Measurements from ENCODE around the gene SMOC2. TPM values are rescaled to one million over a fixed set of nuclear protein-coding genes. Genes with fewer than 3 reads are reported as not detected.

SMOC2 gene
- total RNA-seq, 1 donor from 2014 or later = not detected

DNA sequence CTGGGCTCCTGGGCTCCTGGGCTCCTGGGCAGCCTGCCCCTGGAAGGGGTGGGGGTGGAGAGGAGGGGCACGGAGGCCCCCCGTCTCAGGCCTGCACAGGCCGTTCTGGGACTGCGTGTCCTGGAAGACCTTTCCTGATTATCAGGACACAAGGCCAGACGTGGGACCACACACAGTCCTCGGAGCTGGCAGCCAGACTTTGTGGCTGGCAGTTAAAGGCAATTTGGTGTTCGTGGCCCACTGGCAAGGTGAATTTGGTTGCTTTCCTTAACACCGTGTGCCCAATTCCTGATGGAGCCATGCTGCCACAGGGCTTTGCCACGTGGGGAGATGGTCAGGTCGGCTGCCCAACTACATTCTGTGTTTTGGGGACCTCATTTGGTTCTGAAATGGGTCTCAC is 113.5 kb downstream of the SMOC2 start:
- TF ChIP-seq, protein P1, sequence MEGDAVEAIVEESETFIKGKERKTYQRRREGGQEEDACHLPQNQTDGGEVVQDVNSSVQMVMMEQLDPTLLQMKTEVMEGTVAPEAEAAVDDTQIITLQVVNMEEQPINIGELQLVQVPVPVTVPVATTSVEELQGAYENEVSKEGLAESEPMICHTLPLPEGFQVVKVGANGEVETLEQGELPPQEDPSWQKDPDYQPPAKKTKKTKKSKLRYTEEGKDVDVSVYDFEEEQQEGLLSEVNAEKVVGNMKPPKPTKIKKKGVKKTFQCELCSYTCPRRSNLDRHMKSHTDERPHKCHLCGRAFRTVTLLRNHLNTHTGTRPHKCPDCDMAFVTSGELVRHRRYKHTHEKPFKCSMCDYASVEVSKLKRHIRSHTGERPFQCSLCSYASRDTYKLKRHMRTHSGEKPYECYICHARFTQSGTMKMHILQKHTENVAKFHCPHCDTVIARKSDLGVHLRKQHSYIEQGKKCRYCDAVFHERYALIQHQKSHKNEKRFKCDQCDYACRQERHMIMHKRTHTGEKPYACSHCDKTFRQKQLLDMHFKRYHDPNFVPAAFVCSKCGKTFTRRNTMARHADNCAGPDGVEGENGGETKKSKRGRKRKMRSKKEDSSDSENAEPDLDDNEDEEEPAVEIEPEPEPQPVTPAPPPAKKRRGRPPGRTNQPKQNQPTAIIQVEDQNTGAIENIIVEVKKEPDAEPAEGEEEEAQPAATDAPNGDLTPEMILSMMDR (IDR thresholded peaks at IDR 0.05; ENCODE audit: unreplicated experiment) = no peak
- Mint-ChIP-seq H3K4me3 (ENCODE audit: unreplicated experiment) (no peak overlapping the region), H3K9me3 (ENCODE audit: unreplicated experiment) (no peaks in the 10 kb centered on the region)

DNA sequence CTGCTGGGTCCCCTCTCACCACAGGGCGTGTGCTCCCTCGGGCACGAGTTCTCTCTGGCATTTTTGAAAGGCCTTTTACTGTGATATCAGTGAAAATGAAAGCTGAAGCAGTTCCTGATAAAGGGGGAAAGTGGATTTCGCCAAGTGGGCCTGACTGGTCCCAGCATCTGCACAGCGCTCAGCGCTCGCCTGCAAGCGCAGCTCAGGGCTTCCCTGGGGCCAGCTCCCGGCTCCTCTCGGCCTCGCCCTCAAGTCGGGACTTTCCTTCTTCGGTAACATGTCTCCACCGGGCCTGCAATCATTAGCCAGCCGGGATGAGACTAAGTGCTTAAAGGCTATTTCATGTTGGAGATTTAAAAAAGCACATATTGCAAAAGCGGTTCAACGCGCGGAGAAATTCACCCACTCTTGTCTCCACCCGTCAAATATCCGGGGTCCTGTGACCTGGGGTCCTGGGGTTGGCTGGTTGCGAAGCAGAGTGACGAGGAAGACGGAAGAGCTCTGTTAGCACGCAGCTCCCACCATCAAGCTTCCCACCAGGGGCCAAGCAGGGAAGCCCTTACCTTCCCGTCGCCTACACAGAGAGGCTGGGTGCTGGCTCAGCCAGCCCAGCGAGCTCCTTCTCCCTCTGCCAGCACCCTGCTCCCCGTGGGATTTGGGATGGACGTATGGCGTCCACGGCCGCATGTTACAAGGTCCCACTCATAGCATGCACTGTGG is 114.1 kb downstream of the SMOC2 start:
- Mint-ChIP-seq H3K4me1 (ENCODE audit: unreplicated experiment) (peaks cover 7% of the 10 kb centered on the region), H3K9me3 (ENCODE audit: unreplicated experiment) (no peaks in the 10 kb centered on the region), H3K36me3 (ENCODE audit: low read depth, unreplicated experiment) (no peaks in the 10 kb centered on the region), H3K27me3 (ENCODE audit: unreplicated experiment) (peaks cover 3% of the 10 kb centered on the region), H3K4me3 (ENCODE audit: unreplicated experiment) (no peak overlapping the region), H3K27ac (ENCODE audit: unreplicated experiment) (no peak overlapping the region)
- TF ChIP-seq, protein P1 (IDR thresholded peaks at IDR 0.05; ENCODE audit: unreplicated experiment) = no peak
- no peak for DNase-seq (ENCODE audit: low spot score)

More for the DNA sequence above, 113.5 kb downstream of the SMOC2 start:
- Mint-ChIP-seq H3K27ac (ENCODE audit: unreplicated experiment) (no peak overlapping the region), H3K36me3 (ENCODE audit: low read depth, unreplicated experiment) (no peaks in the 10 kb centered on the region), H3K4me1 (ENCODE audit: unreplicated experiment) (peaks cover 7% of the 10 kb centered on the region), H3K27me3 (ENCODE audit: unreplicated experiment) (peaks cover 3% of the 10 kb centered on the region)
- no peak for DNase-seq (ENCODE audit: low spot score)

DNA sequence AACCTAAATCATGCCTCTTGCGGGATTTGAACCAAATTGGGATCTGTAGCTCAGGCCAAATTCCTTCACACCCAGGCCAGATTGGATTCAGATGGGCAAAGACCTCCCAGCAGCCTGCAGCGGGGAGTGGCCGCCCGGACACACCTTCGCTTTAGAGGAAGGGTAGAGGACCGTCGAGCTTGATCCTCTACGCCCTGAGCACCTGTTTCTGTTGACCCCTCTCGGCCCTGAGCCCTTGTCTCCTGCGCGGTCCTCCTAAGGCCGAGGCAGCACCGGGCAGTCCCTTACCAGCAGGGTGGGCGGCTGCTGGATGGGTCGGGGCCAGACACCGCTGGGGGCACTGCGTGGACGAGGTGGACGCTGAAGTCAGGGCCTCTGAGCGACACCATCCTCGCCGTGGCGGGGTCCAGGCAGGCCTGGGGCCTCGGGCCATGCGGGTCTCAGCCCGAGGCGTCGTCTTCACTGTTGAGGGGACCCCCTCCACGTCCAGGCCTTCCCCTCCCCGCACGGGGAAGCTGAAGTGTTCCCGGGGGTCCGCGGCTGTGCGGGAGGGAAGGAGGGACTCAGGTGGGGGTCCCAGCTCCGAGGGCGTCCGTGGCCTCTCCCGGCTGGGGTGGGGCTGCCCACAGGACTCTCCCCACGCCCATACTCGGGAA is 114.8 kb downstream of the SMOC2 start:
- Mint-ChIP-seq H3K27ac (ENCODE audit: unreplicated experiment) (no peak overlapping the region), H3K4me3 (ENCODE audit: unreplicated experiment) (no peak overlapping the region), H3K36me3 (ENCODE audit: low read depth, unreplicated experiment) (no peaks in the 10 kb centered on the region), H3K27me3 (ENCODE audit: unreplicated experiment) (peaks cover 3% of the 10 kb centered on the region), H3K9me3 (ENCODE audit: unreplicated experiment) (no peaks in the 10 kb centered on the region), H3K4me1 (ENCODE audit: unreplicated experiment) (peaks cover 7% of the 10 kb centered on the region)
- DNase-seq (ENCODE audit: low spot score) = no peak
- TF ChIP-seq, protein P1 (IDR thresholded peaks at IDR 0.05; ENCODE audit: unreplicated experiment) = no peak

DNA sequence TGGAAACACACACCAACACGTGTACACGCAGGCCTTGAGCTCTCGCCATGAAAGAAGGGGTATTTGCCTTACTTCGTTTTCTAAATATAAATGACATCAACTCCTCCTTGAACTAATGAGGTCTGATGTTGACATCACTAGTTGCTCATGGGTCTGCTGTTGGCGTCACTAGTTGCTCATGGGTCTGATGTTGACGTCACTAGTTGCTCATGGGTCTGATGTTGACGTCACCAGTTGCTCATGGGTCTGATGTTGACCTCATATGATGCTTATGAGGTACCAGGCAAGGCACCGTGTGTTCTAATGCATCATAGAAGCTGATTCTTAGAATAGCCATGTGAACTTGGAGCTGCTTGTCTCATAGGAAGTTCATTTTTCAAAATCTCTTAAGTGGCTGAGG is 116.5 kb downstream of the SMOC2 start:
- Mint-ChIP-seq H3K36me3 (ENCODE audit: low read depth, unreplicated experiment) (no peaks in the 10 kb centered on the region), H3K27me3 (ENCODE audit: unreplicated experiment) (peaks cover 3% of the 10 kb centered on the region), H3K9me3 (ENCODE audit: unreplicated experiment) (no peaks in the 10 kb centered on the region), H3K27ac (ENCODE audit: unreplicated experiment) (no peak overlapping the region), H3K4me3 (ENCODE audit: unreplicated experiment) (no peak overlapping the region), H3K4me1 (ENCODE audit: unreplicated experiment) (peaks cover 7% of the 10 kb centered on the region)
- TF ChIP-seq, protein P1 (IDR thresholded peaks at IDR 0.05; ENCODE audit: unreplicated experiment) = no peak
- DNase-seq (ENCODE audit: low spot score) = no peak

DNA sequence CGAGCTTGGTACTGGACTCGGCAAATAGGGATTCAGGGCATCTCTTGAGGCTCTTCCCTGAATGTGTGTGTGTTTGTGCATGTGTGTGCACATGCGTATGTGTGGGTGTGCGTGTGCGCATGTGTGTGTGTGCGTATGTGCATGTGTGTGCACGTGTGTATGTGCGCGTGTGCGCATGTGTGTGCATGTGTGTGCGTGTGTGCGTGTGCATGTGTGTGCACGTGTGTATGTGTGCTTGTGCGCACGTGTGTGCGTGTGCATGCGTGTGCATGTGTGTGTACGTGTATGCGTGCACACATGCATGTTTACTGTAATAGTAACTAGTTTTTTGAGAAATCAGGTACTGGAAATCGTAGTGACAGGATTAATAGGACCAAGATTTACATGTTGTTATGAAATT is 117.7 kb downstream of the SMOC2 start:
- peak overlapping the region; percentile 42 for H3K4me3 Mint-ChIP-seq (ENCODE audit: unreplicated experiment)
- no peaks in the 10 kb centered on the region for H3K9me3 Mint-ChIP-seq (ENCODE audit: unreplicated experiment)
- no peak overlapping the region for H3K27ac Mint-ChIP-seq (ENCODE audit: unreplicated experiment)
- TF ChIP-seq, protein P1 (IDR thresholded peaks at IDR 0.05; ENCODE audit: unreplicated experiment) = no peak
- peaks cover 3% of the 10 kb centered on the region for H3K27me3 Mint-ChIP-seq (ENCODE audit: unreplicated experiment)
- no peaks in the 10 kb centered on the region for H3K36me3 Mint-ChIP-seq (ENCODE audit: low read depth, unreplicated experiment)
- peaks cover 7% of the 10 kb centered on the region for H3K4me1 Mint-ChIP-seq (ENCODE audit: unreplicated experiment)
- no peak for DNase-seq (ENCODE audit: low spot score)
